ENCODE measurements around the gene ZNF3.

ZNF3 gene

DNA sequence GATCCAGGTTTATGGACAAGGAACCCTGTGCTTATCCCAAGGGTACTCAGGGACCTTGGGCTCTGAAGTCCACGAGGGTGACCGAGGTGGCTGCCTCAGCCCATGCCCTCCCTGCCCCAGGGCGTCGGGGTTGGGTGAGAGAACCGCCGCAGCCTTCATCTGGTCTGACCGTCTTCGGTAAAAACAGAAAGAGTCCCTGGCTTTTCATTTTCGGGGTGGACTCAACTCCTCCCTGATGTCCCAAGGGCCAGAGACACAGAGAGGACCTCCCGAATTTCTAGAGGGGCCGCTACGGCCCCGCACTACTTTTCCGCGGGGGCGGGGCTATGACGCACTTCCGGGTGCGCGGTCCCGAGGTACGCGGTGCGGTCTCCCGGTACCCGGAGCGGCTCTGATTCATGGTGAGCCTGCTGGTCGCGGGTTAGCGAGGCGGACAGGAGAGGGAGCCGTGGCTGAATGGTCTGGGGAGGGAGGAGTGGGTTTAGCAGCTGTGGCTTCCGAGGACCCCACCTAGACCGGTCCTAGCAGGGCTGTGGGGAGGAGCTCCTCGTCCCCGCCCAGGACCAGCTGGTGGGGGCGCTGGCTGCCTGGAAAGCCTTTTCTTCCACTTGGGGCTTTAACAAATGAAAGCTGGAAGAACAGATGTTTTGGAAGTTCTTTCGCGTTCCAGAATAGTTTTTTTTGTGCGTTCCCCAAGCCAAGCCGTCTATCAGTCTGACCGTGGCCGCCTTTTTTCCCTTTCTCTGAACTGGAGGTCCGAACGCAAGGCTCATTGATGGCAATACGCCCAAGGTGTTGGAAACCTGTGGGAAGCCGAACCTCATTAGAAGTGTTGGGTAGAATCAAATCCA is 31.9 kb downstream of the ZNF3 start, which contains the start of gene ZSCAN21 (continued):
- TF ChIP-seq ZNF624 (tag by site-specific recombination; IDR thresholded peaks at IDR 0.05) (no peak), ZNF704 (tag by site-specific recombination; IDR thresholded peaks at IDR 0.05) (no peak), ZNF157 (tag by site-specific recombination; IDR thresholded peaks at IDR 0.05) (no peak), ZFP69B (tag by site-specific recombination; IDR thresholded peaks at IDR 0.05) (no peak), ZNF701 (tag by site-specific recombination; IDR thresholded peaks at IDR 0.05) (no peak), KLF8 (tag by site-specific recombination; IDR thresholded peaks at IDR 0.05) (peak; percentile 92), ZNF629 (tag by site-specific recombination; IDR thresholded peaks at IDR 0.05) (peak; percentile 97), ZNF529 (tag by site-specific recombination; IDR thresholded peaks at IDR 0.05; ENCODE audit: insufficient replicate concordance) (no peak), ZNF2 (tag by site-specific recombination; IDR thresholded peaks at IDR 0.05) (peak; percentile 67; the same call in 1 of the 2 replicates), GLIS2 (tag by site-specific recombination; IDR thresholded peaks at IDR 0.05) (peak; percentile 74), ZFP41 (tag by site-specific recombination; IDR thresholded peaks at IDR 0.05; ENCODE audit: borderline replicate concordance) (no peak), SALL2 (tag by site-specific recombination; IDR thresholded peaks at IDR 0.05; ENCODE audit: borderline replicate concordance) (no peak), ZNF341 (tag by site-specific recombination; IDR thresholded peaks at IDR 0.05; ENCODE audit: low read depth) (peak; percentile 42; the same call in 1 of the 2 replicates), ZNF555 (tag by site-specific recombination; conservative IDR thresholded peaks at IDR 0.05) (no peak), ZNF48 (tag by site-specific recombination; IDR thresholded peaks at IDR 0.05) (no peak), ZFHX2 (tag by site-specific recombination; conservative IDR thresholded peaks at IDR 0.05) (peak; percentile 71; the same call in 1 of the 2 replicates), ZNF416 (tag by site-specific recombination; IDR thresholded peaks at IDR 0.05) (no peak), ZNF404 (tag by site-specific recombination; IDR thresholded peaks at IDR 0.05) (no peak), PRDM1 (tag by site-specific recombination; IDR thresholded peaks at IDR 0.05) (no peak), ZNF843 (tag by site-specific recombination; IDR thresholded peaks at IDR 0.05) (peak; percentile 41; the same call in 1 of the 2 replicates), ZNF26 (tag by site-specific recombination; IDR thresholded peaks at IDR 0.05) (no peak), ZNF76 (tag by site-specific recombination; IDR thresholded peaks at IDR 0.05; ENCODE audit: borderline replicate concordance, low read depth) (0 out of 2 replicates have a peak, but pooled peaks have one; percentile 24), ATF2 (tag by site-specific recombination; IDR thresholded peaks at IDR 0.05; ENCODE audit: low read depth) (no peak), KLF7 (tag by site-specific recombination; IDR thresholded peaks at IDR 0.05; ENCODE audit: borderline replicate concordance) (peak; percentile 74; the same call in 1 of the 2 replicates), ZNF423 (tag by site-specific recombination; IDR thresholded peaks at IDR 0.05) (no peak), ZIC2 (tag by site-specific recombination; IDR thresholded peaks at IDR 0.05) (peak; percentile 41; the same call in 1 of the 2 replicates), ZNF221 (tag by site-specific recombination; IDR thresholded peaks at IDR 0.05; ENCODE audit: borderline replicate concordance) (no peak), ZNF19 (tag by site-specific recombination; IDR thresholded peaks at IDR 0.05; ENCODE audit: low read depth) (no peak), ZNF138 (tag by site-specific recombination; IDR thresholded peaks at IDR 0.05; ENCODE audit: borderline replicate concordance) (no peak)
- TF ChIP-seq, protein P1, sequence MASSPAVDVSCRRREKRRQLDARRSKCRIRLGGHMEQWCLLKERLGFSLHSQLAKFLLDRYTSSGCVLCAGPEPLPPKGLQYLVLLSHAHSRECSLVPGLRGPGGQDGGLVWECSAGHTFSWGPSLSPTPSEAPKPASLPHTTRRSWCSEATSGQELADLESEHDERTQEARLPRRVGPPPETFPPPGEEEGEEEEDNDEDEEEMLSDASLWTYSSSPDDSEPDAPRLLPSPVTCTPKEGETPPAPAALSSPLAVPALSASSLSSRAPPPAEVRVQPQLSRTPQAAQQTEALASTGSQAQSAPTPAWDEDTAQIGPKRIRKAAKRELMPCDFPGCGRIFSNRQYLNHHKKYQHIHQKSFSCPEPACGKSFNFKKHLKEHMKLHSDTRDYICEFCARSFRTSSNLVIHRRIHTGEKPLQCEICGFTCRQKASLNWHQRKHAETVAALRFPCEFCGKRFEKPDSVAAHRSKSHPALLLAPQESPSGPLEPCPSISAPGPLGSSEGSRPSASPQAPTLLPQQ (tag by site-specific recombination; IDR thresholded peaks at IDR 0.05) = 0 out of 2 replicates have a peak, but pooled peaks have one; percentile 66
- TF ChIP-seq, protein P2, sequence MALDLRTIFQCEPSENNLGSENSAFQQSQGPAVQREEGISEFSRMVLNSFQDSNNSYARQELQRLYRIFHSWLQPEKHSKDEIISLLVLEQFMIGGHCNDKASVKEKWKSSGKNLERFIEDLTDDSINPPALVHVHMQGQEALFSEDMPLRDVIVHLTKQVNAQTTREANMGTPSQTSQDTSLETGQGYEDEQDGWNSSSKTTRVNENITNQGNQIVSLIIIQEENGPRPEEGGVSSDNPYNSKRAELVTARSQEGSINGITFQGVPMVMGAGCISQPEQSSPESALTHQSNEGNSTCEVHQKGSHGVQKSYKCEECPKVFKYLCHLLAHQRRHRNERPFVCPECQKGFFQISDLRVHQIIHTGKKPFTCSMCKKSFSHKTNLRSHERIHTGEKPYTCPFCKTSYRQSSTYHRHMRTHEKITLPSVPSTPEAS (tag by site-specific recombination; IDR thresholded peaks at IDR 0.05) = no peak; the same call in 1 of the 2 replicates
- TF ChIP-seq, protein P3, sequence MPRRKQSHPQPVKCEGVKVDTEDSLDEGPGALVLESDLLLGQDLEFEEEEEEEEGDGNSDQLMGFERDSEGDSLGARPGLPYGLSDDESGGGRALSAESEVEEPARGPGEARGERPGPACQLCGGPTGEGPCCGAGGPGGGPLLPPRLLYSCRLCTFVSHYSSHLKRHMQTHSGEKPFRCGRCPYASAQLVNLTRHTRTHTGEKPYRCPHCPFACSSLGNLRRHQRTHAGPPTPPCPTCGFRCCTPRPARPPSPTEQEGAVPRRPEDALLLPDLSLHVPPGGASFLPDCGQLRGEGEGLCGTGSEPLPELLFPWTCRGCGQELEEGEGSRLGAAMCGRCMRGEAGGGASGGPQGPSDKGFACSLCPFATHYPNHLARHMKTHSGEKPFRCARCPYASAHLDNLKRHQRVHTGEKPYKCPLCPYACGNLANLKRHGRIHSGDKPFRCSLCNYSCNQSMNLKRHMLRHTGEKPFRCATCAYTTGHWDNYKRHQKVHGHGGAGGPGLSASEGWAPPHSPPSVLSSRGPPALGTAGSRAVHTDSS (tag by site-specific recombination; IDR thresholded peaks at IDR 0.05) = no peak

Measured in HEK293 (cell line).